Left lobe of liver (tissue), 2 donors: ENCODE measurements around the gene CHST9. TPM values are rescaled to one million over a fixed set of nuclear protein-coding genes. Genes with fewer than 3 reads are reported as not detected.
"Not testable (repeated sequence)": the region's sequence is repeated elsewhere in the genome, so short reads cannot be mapped to it uniquely, and the experiment has no call there.

Experiments used
- ATAC-seq: fragments of 200-7000 bp; cut with Tn5 transposase; one replicate; pipeline ENCODE4 v1.9.1; 2020; ENCODE audit warnings: mild to moderate bottlenecking, moderate library complexity
- DNase-seq: peaks from one replicate; pipeline ENCODE4 v3.0.0-alpha.2; 2020; ENCODE audit warnings: low spot score
- total RNA-seq: library from RNA; stranded (reverse); gene quantifications from one replicate; pipeline ENCODE4 v1.2.1, GENCODE V29; 2021
- donor health status: DM: no; HTN: no; CAD: no; lungs with moderate emphysema.
- donor health status: DM: no; HTN: yes; CAD: no.

Gene CHST9, protein sequence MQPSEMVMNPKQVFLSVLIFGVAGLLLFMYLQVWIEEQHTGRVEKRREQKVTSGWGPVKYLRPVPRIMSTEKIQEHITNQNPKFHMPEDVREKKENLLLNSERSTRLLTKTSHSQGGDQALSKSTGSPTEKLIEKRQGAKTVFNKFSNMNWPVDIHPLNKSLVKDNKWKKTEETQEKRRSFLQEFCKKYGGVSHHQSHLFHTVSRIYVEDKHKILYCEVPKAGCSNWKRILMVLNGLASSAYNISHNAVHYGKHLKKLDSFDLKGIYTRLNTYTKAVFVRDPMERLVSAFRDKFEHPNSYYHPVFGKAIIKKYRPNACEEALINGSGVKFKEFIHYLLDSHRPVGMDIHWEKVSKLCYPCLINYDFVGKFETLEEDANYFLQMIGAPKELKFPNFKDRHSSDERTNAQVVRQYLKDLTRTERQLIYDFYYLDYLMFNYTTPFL
- total RNA-seq = 3.1 TPM

DNA sequence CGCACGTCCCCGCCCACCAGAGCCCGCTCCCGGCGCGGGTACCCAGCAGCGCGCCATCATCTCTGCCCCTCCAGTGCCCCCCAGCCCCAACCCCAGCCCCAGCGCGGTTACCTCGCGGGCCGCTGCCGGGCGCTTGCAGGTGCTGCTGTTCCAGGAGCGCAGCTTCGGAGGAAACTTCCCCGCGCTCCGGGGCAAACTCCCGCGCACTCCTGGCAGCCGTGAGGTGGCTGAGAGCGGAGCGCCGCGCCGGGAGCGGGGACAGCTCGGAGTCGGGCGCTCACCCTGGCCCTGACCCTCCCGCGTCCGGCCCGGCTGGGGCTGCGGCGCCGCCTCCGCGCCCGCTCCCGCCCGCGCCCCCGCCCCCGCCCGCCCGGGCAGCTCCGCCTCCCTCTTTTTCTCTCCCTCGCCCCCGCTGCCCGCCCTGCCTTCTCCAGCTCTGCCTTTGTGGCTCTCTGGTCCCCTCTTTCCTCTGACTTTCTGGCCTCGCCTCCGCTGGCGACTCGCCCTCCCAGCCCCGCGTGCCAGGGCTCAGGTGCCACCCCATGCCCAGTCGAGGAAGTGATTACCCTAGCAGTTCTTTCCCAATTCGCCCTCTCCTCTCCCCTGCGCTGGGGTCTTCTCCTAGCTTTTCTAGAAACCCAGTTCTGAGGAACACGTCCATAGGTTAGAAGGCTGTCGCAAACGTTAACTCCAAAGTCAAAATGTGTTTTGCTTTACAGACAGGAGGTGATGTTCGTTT lies at the start of gene CHST9:
TSS of gene CHST9 (minus strand) at position 284 of the 739 bp plus-strand sequence. CDS start 42,499 bp downstream, outside the sequence.
- peak; percentile 91 for ATAC-seq
- peak; percentile 79 for DNase-seq

DNA sequence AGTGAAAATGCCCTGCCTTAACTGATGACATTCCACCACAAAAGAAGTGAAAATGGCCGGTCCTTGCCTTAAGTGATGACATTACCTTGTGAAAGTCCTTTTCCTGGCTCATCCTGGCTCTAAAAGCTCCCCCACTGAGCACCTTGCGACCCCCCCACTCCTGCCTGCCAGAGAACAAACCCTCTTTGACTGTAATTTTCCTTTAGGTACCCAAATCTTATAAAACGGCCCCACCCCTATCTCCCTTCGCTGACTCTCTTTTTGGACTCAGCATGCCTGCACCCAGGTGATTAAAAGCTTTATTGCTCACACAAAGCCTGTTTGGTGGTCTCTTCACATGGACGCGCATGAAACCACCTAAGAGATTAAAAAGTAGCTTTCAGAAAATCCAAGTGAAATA lies 47.2 kb upstream of the CHST9 start:
- ATAC-seq, DNase-seq: not testable (repeated sequence)

DNA sequence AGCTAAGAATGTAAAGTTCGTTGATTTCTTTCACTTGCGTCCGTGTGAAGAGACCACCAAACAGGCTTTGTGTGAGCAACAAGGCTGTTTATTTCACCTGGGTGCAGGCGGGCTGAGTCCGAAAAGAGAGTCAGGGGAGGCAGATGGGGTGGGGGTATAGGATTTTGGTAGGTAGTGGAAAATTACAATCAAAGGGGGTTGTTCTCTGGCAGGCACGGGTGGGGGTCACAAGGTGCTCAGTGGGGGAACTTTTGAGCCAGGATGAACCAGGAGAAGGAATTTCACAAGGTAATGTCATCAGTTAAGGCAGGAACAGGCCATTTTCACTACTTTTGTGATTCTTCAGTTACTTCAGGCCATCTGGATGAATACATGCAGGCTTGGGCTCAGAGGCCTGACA lies 46.6 kb upstream of the CHST9 start:
- not testable (repeated sequence) for ATAC-seq

DNA sequence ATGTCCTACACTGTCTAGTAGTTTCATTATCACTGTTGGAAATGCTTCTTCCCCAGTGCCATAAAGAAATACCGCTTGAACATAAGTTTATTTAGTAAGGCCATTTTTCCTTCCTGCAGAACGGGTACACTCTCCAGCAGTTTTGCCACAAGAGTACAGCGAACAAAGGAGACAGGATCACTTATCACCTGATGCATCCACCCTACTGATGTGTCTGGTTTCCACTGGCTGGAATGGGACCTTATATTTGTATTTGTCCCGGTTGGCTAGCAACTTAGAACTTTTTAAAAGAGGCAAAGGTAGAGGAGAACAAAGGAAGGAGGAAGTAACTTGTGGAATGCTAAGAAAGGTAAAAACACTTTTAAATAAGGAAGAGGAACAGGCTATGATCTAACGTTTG lies 46.1 kb upstream of the CHST9 start:
- ATAC-seq, DNase-seq: not testable (repeated sequence)

More for the DNA sequence above, 46.6 kb upstream of the CHST9 start:
- not testable (repeated sequence) for DNase-seq

DNA sequence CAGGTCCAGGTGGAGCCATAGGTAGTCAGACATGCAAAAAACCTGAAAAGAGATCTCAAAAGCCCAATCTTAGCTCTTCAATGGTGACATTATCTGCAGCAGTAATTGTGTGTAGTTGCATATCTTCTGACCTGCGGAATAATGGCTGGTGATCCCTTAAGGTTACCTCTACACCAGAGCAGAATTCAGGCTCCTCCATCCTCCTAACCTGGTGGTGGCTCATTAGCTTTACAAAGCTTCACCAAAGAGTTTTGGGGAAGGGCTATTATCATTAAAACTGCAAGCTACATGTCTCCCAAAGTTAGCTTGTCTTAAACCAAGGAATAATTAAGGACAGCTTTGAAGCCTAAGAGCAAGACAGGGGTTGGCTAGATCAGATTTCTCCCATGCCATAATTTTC lies 42.6 kb upstream of the CHST9 start:
- DNase-seq = no peak
- no peak for ATAC-seq

DNA sequence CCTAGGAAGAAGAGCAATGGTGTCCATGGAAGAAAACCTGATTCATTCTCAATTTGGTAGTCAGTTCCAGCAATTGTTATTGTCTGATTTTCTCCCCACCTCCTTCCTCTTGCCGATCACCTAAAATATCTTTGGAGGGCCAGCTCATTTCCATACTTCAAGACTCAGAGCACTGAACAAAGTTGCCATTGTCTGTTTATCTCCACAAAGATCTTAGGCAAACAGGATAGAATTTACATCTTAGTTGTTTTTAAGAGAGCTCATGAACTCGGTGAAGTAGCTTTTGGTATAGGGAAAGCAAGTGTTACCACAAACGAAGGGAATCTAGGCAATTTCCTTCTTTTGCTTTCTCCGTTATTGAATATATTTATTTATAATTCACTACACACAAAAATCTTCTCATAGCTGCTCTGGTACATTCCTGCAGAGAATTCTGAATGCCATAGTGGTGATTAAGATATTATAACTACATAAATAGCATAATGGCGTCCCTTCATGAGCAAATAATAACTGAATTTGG lies 41.5 kb upstream of the CHST9 start:
- no peak for ATAC-seq
- DNase-seq = no peak

DNA sequence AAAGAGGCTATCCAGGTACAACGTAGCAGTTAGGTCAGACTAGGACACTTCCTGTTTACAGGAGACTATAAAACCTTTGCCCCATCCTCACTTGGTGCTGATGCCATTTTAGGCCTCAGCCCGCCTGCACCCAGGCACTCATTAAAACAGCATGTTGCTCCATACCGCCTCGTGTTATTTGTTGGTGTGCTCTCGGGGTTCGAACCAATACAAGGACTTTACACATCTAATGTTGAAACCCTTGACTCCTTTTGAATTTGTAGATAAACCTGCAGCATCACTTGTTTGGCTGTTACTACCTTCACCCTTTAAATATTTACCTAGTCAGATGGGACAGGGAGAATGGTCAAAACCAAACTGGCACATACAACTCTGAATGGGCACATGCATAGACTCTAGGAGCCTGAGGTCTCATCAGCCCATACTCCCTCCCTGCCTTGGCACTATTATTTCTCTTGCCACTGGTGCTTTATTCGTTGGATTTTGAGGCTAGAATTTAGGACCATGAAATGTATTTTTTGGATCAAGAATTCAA lies 40.9 kb upstream of the CHST9 start:
- DNase-seq = no peak
- peak; percentile 80 for ATAC-seq

DNA sequence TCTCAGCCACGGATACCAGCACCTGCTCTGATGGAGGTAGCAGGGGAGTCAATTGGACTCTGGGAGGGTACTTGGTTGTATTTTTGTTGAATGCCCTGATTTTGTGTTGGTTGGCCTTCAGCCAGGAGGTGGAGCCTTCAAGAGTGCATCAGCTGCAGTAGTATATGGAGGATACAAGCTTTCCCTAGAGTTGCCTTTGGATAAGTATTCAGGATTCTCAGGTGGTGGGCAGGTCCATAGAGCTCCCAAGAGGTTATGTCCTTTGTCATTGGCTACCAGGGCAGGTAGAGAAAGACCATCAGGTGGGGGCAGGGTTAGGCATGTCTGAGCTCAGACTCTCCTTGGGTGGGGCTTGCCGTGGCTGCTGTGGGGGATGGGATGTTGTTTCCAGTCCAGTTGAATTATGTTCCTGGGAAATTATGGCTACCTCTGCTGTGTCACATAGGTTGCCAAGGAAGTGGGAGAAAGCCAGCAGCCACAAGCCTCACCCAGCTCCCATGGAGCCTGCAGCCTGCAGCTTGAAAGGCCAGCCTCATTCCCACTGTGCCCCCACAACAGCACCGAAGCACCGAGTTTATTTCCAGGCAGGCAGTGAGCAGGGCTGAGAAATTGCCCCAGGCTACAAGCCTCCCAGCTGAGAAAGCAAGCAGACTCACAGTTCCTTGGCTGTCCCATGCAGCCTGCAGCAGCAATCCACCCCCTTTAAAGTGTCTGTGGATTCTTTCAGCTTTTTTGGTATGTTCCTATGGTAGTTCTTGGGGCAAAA lies 38.6 kb upstream of the CHST9 start:
- DNase-seq (no peak), ATAC-seq (no peak)

DNA sequence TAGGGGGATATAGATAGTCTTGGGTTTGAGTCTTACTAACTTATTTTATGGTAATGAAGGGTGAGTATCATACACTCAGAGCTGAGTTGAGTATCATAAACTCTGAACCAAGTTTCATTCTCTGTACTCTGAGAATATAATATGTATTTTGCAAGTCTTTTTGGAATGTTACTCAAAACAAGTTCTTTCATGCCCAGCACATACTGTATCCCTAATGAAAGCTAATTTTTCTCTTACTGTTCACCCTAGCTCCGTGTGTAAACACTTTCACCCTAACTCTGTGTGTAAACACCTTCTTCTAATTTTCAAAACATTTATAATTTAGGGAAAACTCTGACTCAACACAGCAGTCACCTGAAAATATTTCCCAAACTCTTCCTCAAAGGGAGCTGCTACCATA lies 29.7 kb upstream of the CHST9 start:
- ATAC-seq (no peak), DNase-seq (no peak)

DNA sequence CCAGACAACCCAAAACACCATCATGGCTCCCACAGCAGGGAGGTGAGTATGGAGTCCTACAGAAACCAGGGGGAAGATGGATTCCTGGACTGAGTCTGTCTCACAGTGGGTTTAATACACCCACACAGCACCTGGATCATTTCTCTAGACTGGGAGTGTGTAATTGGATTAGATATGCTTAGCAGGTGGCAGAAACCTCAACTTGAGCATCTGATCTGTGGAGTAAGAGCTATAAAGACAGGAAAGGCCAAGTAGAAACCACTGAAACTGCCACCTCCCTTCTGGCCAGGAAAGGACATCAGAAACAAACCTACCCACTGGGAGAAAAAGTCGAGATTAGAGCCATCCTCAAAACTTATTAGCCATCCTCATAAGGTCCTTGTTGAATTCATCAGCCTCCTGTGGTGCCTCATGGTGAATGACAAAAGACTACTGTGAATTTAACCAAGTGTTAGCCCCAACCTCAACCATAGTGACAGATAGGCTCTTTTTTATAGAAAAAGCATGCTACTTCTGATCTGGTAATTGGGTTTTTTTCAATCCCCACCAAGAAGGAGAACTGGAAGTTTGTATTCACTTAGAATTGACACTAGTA lies 28.1 kb upstream of the CHST9 start:
- ATAC-seq (no peak), DNase-seq (no peak)

DNA sequence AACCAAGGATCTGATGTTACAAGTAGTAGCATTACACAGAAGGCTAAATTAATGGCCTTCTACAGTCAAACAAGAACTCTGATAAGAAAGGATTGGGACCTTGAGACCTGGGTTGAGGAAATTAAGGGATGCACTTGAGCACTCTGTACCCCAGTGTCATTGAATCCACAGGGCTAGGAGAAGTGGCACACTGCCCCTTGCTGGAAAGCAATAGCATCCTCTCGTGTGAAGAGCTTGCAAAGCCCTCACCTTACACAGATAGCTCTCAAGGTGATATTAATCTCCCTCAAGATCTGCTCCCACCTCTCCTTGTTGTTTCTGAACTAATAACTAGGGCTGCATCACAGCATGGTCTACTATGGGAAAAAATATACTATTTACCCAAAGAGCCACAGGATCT lies 26.5 kb upstream of the CHST9 start:
- peak; percentile 34 for ATAC-seq

DNA sequence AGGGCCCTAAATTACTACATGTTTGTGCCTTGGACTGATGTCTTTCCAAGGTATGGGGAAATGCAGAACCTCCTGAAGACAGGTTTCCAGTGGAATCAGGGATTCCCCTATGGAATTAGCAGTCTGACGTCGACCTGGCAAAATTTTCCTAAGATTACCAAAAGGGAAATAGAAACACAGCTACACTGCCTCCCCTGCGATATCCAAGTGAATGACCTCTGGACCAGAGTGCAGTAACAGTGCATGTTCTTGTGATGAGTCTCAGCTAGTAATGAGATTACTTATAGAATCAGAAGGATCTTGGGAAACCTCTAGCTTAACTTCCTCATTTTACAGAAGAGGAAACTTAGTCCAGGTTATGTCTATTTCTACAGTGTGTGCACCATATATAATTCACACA lies 21.3 kb upstream of the CHST9 start:
- no peak for ATAC-seq
- no peak for DNase-seq

More for the DNA sequence above, 26.5 kb upstream of the CHST9 start:
- no peak for DNase-seq

DNA sequence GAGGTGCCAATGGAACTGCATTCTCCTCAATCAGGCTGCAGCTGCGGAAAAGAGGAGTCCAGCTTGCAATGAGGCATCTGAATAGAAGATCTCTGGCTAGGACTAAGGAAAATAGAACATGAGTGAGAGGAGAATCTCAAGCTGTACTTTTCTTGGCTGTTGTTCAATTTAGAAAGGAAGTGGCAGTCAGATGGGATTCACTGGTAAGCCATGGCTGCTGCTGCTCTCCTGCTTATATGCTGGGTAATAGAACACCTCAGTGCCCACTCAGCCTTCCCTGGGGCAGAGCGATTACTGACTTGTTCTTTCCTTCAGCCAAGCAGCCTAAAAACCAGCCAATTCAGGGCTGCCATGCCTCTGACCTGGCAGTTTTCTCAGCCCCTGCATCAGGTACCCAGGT lies 17.6 kb upstream of the CHST9 start:
- ATAC-seq (no peak), DNase-seq (no peak)

DNA sequence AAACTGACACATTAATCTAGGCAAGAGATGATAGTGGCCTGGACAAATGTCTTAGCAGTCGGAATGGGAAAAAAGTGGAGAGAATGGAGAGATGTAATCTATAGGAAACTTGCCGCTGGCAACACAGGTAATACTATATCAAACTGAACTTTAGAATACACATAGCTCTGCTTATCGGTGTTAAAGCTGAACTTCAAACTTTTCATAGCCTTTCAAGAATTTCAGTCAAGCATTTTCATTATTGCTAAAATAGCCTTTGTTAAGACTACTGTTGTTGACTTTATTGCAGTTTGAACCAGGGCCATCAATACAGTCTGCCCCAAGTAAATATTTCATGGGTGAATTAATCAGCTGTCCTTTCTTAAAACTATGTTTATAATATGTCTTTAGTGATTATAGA lies 12.9 kb upstream of the CHST9 start:
- DNase-seq (no peak), ATAC-seq (peak; percentile 31)

DNA sequence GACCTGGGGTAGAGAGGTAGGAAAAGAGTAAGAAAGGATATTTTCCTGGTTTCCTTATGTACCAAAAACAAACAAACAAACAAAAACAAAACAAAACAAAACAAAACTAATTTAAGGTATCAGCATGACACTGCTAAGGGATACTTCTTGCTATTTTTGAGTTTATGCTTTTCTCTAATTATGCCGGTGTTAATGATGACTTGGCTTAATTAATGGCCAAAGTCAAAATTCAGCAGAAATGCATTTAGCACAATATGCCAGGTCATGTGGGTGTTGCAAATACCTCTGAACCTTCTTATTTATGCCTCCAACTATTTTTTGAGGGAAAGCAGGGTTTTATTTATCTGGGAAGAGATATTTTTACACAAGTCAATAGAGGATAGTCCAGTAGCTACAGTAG lies 3.2 kb upstream of the CHST9 start:
- ATAC-seq (no peak), DNase-seq (no peak)

DNA sequence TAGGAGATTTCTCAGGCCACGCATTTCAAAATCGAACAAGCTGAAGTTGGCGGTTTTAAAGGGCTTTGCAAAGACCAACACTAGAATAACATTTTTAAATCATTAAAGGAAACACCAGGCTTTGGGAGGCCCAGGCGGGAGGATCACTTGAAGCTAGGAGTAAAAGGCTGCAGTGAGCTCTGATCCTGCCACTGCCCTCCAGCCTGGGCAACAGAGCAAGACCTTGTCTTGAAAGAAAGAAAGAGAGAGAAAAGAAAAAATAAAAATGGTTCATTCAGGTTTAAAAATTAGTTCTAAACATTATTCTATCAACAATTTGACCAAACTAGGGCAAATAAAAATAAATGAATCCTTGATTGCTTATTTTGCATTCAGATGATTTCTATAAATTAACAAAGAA lies 789 bp upstream of the CHST9 start:
- no peak for DNase-seq
- ATAC-seq = no peak

DNA sequence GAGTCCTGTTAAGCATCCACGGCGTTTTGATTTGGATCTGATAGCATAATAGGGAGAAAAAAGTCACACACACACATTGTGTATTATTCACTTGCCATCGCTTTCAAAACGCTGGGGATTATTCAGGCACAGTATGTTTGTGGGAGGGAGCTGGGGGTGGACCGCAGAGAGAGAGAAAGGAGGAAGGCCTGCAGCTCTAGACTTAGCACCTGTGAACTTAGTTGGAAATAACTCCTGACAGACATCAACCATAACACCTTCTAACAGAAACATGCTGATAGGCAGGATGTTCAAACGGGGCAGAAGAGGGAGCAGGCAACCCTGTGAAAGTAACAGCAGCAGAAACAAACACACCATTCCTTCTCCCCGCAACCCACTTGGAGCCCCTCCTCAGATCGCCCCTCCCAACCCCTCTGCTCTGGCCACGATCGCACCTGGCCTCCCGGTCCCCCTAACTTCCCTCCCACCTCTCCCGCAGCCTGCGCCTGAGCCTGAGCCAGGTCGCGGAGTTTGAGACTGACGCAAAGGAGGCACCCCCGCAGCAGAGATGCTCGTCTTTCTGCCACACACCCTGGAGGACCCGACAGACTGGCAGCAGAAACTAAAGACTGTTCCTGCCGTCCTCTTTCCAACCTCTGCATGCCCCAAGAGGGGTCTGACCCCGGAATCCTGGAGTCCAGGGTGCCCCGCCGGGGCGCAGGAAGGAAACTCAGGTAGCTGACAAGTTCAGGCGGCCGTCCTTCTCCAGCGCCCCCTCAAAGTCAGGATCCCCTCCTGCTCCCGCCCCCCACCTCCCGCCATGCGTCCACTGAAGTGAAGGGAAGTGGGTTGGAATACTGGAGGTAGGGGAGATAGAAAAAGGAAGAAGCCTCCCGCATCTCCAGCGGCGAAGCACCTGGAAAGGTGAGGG lies 738 bp downstream of the CHST9 start:
- ATAC-seq (peak; percentile 44), DNase-seq (peak; percentile 43)

DNA sequence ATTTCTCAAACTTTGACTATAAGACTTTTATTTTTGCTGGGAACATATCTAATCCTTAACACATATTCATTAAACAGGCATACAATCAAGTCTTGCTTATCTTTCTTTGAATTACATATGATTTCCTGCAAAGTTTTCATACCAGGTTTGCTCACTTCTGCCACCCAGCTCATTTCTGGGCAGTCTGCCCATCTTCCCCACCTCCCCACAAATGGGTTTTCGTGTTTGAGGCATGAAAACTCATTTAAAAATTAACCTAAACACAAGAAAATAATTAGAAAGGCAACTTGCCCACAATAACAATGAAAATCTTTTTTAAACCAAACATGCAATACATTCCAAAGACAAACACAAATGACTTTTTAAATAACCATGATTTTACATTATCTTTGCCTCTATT lies 3.4 kb downstream of the CHST9 start:
- DNase-seq = no peak
- ATAC-seq = no peak

DNA sequence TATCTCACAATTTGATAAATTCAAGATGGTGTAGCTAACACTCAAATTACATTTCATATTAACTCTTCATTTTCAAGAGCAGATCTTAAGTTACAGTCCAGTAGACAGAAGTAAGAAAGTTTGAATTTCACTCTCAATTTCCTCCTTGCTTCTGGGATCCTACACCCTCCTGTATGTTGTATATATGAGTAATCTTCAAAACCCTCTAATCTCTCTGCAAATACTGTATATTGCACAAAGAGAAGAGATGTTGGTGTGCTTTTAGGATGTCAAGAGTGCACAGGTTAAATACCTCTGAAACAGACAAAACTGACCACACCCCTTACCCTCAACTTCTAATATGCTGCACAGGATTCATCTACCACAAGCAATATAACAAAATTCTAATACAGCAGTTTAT lies 6.7 kb downstream of the CHST9 start:
- ATAC-seq (no peak), DNase-seq (no peak)
